ENCODE results near the gene TMEM161B.
"Not testable (repeated sequence)": the region's sequence is repeated elsewhere in the genome, so short reads cannot be mapped to it uniquely, and the experiment has no call there.

TMEM161B gene

DNA sequence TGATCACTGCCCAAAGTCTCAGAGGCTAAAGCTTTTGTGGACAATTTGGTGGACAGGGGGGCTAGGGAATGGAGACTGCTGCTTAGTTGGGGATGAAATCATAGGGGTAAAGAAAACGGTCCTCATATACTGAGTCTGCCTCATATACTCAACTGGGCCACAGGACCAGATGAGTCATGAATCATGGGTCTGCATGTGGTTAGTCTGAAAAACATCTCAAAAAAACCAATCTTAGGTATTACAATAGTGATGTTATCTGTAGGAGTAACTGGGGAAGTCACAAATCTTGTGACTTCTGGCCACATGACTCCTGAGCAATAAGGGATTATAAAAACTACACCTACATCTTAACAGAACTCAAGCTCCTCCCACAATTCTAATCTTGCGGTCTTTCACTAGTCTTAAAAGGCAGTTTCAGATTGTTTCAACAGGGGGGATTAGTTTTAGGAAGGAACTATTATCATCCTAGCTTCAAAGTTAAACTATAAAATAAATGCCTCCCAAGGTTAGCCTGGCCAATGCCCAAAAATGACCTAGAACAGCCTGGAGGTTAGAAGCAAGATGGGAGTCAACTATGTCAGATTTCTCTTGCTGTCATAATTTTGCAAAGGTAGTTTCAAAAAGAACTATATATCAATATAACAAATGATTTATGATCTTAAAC, 17.5 kb downstream of the TMEM161B start:
- DNase-seq (ENCODE audit: low read depth, low spot score): no peak
- no peak overlapping the region for H3K4me3 ChIP-seq (ENCODE audit: low read length)

DNA sequence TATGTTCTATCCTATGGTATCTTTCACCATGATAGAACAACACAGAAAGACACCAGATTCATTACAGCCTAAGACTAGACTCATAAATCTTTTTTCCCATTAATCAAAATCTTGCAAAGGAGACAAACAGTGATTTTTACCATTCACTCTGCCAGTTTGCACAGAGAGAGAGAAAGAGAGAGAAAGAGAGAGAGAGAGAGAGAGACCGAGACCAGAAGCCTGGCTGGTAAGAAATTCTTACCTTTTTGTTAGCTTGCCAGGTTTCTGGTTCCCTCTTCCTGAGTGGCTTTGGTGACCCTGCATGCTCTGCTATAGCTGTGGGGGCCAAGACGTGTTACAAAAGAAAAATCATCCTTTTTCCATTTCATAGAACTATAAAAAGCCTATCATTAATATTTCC, 18.6 kb downstream of the TMEM161B start:
- DNase-seq (ENCODE audit: low read depth, low spot score): no peak
- H3K4me3 ChIP-seq (ENCODE audit: low read length): no peak overlapping the region

DNA sequence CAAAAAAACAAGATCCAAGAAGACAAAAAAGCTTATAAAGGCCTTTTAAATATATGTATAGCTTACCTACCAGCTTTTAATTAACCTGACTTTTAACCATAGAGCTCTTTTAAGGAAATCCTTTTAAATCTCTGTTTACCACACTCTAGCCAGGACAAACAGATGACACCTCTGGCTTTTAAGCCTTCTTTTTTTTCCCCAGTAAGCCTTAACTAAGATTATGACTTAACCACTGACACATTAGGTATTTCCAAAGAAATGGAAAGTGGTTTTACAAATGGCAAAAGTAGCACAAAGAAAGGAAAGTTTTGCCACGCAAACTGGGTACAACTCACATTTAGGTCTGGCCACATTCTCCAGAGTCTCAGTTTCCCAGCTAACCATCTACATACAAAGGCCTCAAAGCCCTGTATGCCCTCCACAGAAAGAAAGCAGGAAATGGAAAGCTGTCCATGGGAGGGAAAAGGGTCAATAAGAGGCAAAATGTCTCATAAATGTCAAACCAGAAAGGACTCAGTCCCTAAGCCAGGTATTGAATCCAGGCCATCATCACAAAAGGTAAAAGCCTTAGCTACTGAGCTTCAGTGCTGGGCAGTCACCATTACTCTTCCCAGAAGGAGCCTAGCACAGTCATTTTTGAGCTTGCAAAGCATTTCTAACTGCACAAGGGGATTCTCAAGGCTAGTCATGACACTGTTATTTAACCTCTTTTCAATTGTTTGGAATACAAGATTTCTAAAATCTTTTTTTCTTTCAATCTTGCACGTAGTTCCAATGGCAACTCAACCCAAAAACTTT, 19.7 kb downstream of the TMEM161B start:
- H3K4me3 ChIP-seq (ENCODE audit: low read length): no peak overlapping the region
- DNase-seq (ENCODE audit: low read depth, low spot score): no peak

DNA sequence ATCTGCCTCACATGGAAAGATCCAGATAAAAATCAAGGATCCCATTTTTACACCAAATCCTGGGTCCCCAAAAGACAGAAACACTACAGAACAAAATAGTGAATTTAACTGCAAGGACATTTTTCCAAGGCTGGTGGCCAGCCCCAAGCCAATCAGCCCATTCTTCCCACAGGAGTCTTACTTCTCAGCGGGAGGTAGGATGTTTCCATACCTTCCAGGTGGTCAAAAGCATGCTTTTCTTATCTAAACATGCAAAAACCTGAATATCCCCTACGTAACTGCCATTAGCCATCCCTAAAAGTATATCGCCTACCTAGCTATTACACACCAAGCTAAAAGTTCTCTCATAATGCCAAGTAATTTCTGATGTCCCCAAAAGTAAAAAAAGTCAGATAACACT, 20.6 kb downstream of the TMEM161B start:
- H3K4me3 ChIP-seq (ENCODE audit: low read length): no peak overlapping the region
- no peak for DNase-seq (ENCODE audit: low read depth, low spot score)

DNA sequence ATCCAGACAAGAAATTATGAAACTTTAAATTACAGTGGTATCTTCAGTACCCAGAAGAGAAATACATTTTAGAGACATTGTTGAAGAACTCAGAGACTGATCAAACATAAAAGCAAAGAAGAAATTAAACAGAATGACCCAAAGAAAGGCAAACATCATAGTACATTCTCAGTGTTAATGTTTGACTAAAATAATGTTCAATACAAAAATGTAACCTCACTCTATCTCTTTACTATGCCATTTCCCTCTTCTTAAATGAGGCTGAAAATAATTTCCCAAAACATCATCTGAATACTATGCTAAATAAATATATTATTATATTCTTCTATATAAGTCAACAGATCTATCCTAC, 22.8 kb downstream of the TMEM161B start:
- H3K4me3 ChIP-seq (ENCODE audit: low read length): no peak overlapping the region
- no peak for DNase-seq (ENCODE audit: low read depth, low spot score)

DNA sequence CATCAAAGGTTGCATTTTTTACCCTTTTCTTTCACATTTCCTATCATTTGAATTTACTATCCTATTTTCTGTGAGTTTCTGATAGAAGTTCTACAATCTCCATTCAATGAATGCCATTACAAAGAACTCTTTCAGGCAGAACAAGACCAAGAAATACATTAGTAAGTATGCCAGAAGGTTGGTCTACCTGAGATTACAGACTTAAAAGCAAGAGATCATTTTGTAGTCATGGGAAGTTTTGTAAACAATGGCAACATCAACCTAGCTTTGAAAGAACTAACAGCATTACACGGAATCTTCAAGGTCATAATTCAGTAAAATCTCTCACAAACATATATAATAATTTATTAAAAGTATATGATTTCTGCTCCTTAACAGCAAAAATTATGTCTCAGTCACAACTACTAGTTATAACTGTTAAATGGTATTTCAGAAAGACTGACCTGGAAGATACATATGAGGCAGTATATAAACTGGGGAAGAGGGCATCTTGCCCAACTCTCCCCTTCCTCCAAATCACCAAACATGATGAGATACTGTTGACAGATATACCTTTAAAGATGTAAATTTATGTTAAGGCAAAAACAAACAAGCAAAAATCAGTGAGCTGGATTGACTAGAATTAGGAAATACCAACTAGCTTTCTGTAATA, 23.3 kb downstream of the TMEM161B start:
- no peak overlapping the region for H3K4me3 ChIP-seq (ENCODE audit: low read length)
- DNase-seq (ENCODE audit: low read depth, low spot score): no peak

DNA sequence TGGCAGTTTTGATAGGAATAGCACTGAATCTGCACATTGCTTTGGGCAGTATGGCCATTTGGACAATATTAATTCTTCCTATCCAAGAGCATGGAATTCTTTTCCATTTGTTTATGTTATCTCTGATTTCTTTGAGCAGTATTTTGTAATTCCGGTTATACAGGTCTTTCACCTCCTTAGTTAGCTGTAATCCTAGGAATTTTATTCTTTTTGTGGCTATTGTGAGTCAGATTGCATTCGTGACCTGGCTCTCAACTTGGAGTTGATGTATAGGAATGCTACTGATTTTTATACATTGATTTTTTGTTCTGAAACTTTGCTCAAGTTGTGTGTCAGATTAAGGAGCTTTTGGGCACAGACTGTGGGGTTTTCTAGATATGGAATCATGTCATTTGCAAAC, 24.0 kb downstream of the TMEM161B start:
- H3K4me3 ChIP-seq (ENCODE audit: low read length): no peak overlapping the region
- DNase-seq (ENCODE audit: low read depth, low spot score): no peak

DNA sequence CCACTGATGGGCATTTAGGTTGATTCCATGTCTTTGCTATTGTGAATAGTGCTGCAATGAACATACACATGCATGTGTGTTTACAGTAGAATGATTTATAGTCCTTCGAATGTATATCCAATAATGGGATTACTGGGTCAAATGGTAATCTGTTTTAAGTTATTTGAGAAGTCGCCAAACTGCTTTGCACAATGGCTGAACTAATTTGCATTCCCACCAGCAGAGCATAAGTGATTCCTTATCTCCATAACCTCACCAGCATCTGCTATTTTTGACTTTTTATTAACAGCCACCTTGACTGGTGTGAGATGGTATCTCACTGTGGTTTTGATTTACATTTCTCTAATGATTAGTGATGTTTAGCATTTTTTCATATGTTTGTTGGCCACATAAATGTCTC, 25.2 kb downstream of the TMEM161B start:
- DNase-seq (ENCODE audit: low read depth, low spot score): peak; percentile 7
- H3K4me3 ChIP-seq (ENCODE audit: low read length): not testable (repeated sequence)

DNA sequence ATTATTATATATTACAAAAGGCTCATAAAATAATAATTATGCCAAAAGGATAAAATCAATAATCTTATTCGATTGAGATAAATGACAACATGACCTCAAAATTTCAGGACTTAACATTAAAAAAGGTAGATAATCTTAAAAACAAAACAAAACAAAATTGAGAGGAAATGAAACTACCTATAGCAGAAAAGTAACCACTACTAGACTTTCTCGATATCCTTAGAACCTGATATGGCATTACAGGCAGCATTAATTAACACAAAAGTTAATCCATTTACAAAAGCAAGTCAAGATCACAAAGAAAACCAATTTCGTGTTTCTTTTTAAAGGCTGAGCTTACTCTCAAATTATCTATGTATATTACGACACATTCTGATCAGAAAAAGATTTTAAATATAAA, 29.9 kb downstream of the TMEM161B start:
- H3K4me3 ChIP-seq (ENCODE audit: low read length): no peak overlapping the region
- no peak for DNase-seq (ENCODE audit: low read depth, low spot score)

DNA sequence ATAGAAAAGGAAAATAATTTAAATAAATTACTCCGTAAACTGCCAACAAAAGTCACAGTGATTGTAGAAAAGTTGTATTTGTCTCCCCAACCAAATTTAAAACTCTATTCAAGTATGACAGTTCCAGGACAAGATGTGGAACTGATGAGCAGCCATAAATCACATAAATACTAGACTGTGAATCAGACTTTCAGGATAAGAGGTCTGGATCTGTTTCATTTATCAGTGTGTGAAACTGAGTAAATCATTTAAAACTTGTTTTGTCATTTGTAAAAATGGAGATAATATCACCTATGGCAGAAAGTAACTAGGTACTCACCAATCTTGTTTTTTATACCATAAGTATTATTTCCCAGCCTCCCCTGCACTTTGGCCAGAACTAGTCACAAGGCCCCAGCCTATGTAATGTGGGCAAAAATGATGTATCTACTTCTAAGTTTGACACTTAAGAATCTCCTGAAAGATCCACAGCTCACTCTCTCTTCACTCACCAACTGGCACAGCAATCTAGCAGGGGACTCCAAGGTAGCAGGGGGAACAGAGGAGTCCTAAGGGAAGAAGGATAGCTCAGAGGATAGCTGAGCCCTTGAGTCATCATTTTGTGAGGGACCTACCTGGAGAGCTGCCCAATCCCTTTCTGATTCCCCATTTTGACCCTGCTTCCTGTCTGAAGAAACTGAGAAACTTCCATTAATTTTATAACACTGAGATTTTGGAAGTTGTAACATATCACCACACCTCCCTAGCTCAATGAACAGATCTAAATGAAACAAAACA, 31.6 kb downstream of the TMEM161B start:
- H3K4me3 ChIP-seq (ENCODE audit: low read length): no peak overlapping the region
- no peak for DNase-seq (ENCODE audit: low read depth, low spot score)

DNA sequence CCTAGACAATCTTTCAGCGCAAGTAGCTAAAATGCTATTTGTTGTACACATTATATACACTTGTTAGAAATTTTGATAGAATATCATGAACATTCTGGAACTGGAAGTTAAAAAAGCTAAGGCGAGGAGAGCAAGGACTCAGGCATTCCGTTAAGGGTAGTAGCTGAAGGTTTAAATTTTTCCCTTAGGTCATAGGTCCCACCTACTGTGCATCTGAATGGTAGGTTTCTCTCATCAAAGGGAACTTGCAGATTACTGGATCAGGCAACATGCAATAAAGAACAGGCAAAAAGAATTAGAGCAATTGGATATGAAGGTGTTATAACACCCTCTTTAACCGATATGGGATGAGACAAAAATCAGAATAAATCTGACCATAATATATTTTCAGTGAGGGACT, 32.8 kb downstream of the TMEM161B start:
- no peak overlapping the region for H3K4me3 ChIP-seq (ENCODE audit: low read length)
- no peak for DNase-seq (ENCODE audit: low read depth, low spot score)

DNA sequence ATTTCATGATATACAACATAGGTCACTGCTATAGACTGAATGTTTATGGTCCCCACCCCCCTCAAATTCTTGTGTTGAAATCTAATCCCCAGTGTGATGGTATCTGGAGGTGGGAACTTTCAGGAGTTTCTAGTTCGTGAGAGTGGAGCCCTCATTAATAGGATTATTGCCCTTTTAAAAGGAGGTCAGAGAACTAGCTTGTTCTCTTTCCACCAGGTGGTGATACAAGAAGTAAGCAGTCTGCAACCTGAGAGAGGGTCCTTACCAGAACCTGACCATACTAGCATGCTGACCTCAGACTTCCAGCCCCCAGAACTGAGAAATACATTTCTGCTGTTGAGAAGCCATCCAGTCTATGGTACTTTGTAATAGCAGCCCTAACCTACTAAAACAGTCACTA, 33.3 kb downstream of the TMEM161B start:
- no peak for DNase-seq (ENCODE audit: low read depth, low spot score)
- no peak overlapping the region for H3K4me3 ChIP-seq (ENCODE audit: low read length)

DNA sequence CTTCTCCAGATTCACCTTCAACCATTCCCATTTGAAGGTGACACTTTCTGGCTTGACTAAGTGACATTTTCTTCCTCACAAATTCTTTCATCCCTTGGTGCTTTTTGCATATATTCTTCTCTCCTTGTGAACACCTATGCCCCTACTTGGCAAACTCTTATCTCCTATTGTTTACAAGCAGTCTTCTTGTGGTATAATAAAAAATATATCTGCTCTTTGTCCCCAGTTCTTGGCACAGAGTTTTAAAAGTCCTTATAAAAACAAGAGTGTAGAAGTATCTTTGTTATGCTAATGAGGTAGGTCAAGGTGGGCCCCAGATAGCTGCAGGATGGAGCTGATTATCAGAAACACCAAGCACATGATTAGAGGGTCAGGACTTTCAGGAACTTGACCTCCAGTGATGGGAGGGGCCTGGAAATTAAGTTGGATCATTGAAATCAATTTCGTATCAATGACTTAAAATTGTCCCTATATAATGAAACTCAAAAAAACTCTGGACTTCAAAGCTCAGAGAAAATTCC, 38.0 kb downstream of the TMEM161B start:
- no peak overlapping the region for H3K4me3 ChIP-seq (ENCODE audit: low read length)
- no peak for DNase-seq (ENCODE audit: low read depth, low spot score)

DNA sequence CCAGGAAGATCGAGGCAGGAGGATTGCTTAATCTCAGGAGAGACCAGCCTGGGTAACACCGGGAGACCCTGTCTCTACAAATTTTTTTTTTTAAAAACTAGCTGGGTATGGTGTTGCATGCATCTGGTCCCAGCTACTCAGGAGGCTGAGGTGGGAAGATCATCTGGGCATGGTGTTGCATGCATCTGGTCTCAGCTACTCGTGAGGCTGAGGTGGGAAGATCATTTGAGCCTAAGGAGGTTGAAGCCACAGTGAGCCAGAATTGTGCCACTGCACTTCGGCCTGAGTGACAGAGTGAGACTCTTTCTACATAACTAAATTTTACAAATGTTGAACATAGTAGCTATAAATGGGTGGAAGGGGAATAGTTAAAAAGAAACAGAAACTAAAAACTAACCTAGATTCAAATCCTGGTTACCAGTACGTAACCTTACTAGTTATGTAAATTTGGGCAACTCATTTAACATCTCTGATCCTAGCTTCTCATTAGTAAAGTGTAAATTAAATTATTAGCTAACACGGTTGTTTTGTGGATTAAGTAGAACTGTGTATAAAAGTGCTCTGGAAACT, 41.7 kb downstream of the TMEM161B start:
- no peak for DNase-seq (ENCODE audit: low read depth, low spot score)
- no peak overlapping the region for H3K4me3 ChIP-seq (ENCODE audit: low read length)

DNA sequence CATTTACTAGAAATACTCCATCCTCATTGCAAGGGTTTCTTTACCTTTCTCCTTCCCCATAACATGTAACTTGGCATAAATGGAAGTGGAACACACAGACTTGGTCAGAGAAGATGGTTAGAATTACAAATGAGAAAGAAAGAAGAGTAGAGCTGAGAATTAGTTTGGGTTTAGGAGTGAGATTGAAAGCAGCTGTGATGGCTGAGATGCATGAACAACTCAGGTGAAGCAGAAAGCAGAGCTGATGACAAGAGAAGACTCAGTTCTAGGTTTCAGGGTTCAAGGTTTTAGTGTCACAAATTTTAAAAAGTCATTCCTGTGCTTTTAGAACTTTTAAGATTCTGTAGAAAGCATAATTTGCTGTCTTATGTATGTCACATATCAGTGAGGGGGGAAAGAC, 54.0 kb downstream of the TMEM161B start:
- no peak for DNase-seq (ENCODE audit: low read depth, low spot score)
- no peak overlapping the region for H3K4me3 ChIP-seq (ENCODE audit: low read length)

DNA sequence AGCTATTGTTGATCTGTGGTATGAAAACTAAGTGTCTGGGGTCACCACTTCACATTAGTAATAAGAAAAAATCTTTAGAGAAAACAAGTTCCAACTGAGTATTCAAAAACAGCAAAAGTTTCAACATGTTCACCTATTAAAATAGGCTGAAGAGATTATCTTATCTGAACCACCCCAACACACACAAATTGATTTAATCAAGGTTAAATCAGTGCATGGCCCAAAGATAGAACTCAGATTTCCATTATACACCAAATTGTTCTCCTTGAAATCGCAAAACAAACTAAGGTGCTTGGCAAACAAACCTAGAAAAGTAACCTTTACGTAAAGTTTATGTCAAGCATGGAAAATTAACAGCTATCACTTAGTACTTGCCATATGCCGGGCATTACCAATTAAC, 61.1 kb downstream of the TMEM161B start:
- DNase-seq (ENCODE audit: low read depth, low spot score): no peak
- H3K4me3 ChIP-seq (ENCODE audit: low read length): no peak overlapping the region

DNA sequence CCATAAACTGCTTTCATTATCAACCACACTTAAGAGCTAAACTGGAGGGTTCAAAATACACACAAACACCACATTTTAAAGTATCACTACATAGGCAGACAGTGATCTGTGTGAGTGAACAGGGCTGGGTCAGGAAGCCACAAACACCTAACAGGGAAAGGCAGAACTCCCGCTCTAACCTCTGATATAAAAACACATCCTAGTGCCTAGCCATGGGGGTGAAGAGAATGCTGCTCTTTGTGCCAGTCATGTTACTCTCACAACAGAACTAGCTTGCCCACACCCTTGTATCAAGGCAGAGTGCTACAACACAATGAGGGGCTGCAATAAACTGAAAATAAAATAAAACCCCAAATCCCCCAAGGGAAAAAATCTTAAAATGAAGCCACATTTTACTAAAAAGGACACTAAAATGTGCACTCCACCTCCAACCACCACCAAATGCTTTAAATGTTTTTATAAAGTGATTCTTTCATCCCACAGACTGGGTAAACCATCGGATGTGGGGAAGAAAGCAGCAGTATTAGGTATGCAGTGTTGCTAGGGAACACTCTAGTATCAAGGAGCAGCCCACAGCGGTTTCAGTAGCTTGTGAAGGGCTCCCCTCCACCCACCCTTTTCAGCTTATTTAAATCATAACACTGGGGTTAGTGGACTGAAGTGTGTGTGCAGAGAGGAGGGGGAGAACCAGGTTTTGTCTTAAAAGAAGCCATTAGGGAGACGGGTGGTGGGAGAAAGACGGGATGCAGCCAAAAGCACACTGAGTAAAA, 64.5 kb downstream of the TMEM161B start:
- no peak overlapping the region for H3K4me3 ChIP-seq (ENCODE audit: low read length)
- DNase-seq (ENCODE audit: low read depth, low spot score): peak; percentile 89

DNA sequence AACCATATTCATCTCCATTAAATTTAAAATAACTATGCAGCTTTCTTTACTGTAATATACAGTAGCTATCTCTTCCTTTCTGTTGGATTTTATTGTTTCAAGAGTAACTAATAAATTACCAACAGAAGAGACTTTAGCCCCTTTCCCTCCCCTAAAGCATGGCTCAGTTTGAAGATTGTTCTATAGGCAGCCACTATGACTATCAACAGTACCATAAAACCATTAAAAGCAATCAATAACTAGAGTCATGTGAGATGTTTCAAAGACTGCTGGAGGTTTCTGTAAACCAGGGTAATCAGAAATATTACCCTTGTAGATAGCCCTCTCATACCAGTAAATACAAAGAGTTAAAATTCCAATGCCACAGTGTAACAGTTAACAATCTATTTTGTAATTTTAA, 73.0 kb downstream of the TMEM161B start:
- no peak for DNase-seq (ENCODE audit: low read depth, low spot score)
- H3K4me3 ChIP-seq (ENCODE audit: low read length): no peak overlapping the region

DNA sequence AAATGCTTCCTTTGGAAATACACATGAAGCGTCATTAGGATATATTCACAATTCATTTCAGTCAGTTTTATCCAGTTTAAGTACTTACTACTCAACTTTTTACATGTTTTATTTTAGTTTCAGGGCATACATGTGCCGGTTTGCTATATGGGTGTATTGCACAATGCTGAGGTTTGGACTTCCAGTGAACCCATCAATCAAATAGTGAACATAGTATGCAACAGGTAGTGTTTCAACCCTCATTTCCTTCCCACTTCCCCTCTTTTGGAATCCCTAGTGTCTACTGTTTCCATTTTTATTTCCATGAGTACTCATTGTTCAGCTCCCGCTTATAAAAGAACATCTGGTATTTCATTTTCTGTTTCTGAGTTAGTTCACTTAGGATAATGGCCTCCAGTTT, 74.7 kb downstream of the TMEM161B start:
- no peak overlapping the region for H3K4me3 ChIP-seq (ENCODE audit: low read length)
- no peak for DNase-seq (ENCODE audit: low read depth, low spot score)
